DOHH2 (cell line): ENCODE results near the gene NLGN1.

Source experiments
- CTCF ChIP-seq: fragments of 200-600 bp; sonication (generic); IDR thresholded peaks from one replicate; pipeline ENCODE4 v1.5.1; 2014; ENCODE audit warnings: antibody characterized with exemption, mild to moderate bottlenecking, low read depth, low read length; ENCODE audit not compliant: poor library complexity, severe bottlenecking
- EZH2phosphoT487 ChIP-seq: fragments of 200-600 bp; sonication (generic); IDR thresholded peaks from 2 replicates; pipeline ENCODE4 v1.6.1; 2017; ENCODE audit warnings: borderline replicate concordance, mild to moderate bottlenecking, antibody characterized with exemption, low read length, moderate library complexity, mixed read lengths

- TF ChIP-seq CTCF: no peak
- TF ChIP-seq EZH2phosphoT487: no peak
Measured at GRCh38 chr3:173548261-173548660, 150.7 kb downstream of the NLGN1 start.
